Neuronal stem cell (in vitro differentiated cells): ENCODE results near the gene ZNF599.

Source experiments
- DNase-seq: peaks from one replicate; pipeline ENCODE4 v3.0.0-alpha.2; 2013; ENCODE audit warnings: low spot score
- H2AFZ ChIP-seq: one replicate; pipeline ENCODE4 v1.6.1; 2013; ENCODE audit warnings: mild to moderate bottlenecking, low read length, inconsistent platforms
- H2AK5ac ChIP-seq: 2 replicates; pipeline ENCODE4 v1.6.1; 2013; ENCODE audit warnings: low read depth, mild to moderate bottlenecking, inconsistent platforms, low read length, moderate library complexity, mixed read lengths
- H2BK120ac ChIP-seq: 2 replicates; pipeline ENCODE4 v1.6.1; 2013; ENCODE audit warnings: low read depth, mild to moderate bottlenecking, inconsistent platforms, low read length, moderate library complexity, mixed read lengths
- H2BK12ac ChIP-seq: one replicate; pipeline ENCODE4 v1.6.1; 2013; ENCODE audit warnings: low read length, inconsistent platforms
- H2BK15ac ChIP-seq: 2 replicates; pipeline ENCODE4 v1.6.1; 2013; ENCODE audit warnings: mild to moderate bottlenecking, low read length, inconsistent platforms, mixed read lengths
- H2BK5ac ChIP-seq: one replicate; pipeline ENCODE4 v1.6.1; 2013; ENCODE audit warnings: inconsistent platforms, mild to moderate bottlenecking, low read length, moderate library complexity
- H3K14ac ChIP-seq: one replicate; pipeline ENCODE4 v1.6.1; 2013; ENCODE audit warnings: low read length, inconsistent platforms
- H3K18ac ChIP-seq: 2 replicates; pipeline ENCODE4 v1.6.1; 2013; ENCODE audit warnings: low read length, inconsistent platforms
- H3K23ac ChIP-seq: 2 replicates; pipeline ENCODE4 v1.6.1; 2013; ENCODE audit warnings: low read depth, mild to moderate bottlenecking, mixed read lengths, low read length, inconsistent platforms; ENCODE audit not compliant: poor library complexity
- H3K27ac ChIP-seq: replicated peaks from 3 replicates; pipeline ENCODE4 v1.5.1; 2013; ENCODE audit warnings: low read length, inconsistent platforms
- H3K27me3 ChIP-seq, 3 experiments: 2 replicates each; pipeline ENCODE4 v1.6.1; 2013; ENCODE audit warnings: low read length in 3 of 3, mild to moderate bottlenecking in 2 of 3, inconsistent platforms in 1 of 3, low read depth in 1 of 3, mixed read lengths in 1 of 3, moderate library complexity in 1 of 3; ENCODE audit not compliant: control insufficient read depth in 3 of 3, insufficient read depth in 3 of 3
- H3K36me3 ChIP-seq, 2 donors: replicated peaks in 1 of 2; 2 replicates each; pipeline ENCODE4 v1.6.1; 2013; ENCODE audit warnings: low read length in 2 of 2; ENCODE audit not compliant: control insufficient read depth in 2 of 2, insufficient read depth in 2 of 2
- H3K4ac ChIP-seq: 2 replicates; pipeline ENCODE4 v1.6.1; 2013; ENCODE audit warnings: inconsistent platforms, mild to moderate bottlenecking, low read length, moderate library complexity
- H3K4me1 ChIP-seq, 2 donors: 1 replicate in 1 of 2; 2 replicates in 1 of 2; pipeline ENCODE4 v1.6.1; 2013; ENCODE audit warnings: low read length in 2 of 2, low read depth in 1 of 2; ENCODE audit not compliant: control insufficient read depth in 2 of 2, insufficient read depth in 1 of 2
- H3K4me2 ChIP-seq: one replicate; pipeline ENCODE4 v1.6.1; 2013; ENCODE audit warnings: mild to moderate bottlenecking, low read length, inconsistent platforms; ENCODE audit not compliant: insufficient read depth, poor library complexity, severe bottlenecking
- H3K4me3 ChIP-seq, 2 donors: 2 replicates each; pipeline ENCODE4 v1.5.1; 2013; ENCODE audit warnings: low read length in 2 of 2, mild to moderate bottlenecking in 2 of 2, inconsistent platforms in 1 of 2, moderate library complexity in 1 of 2
- H3K79me1 ChIP-seq: one replicate; pipeline ENCODE4 v1.6.1; 2013; ENCODE audit warnings: low read depth, mild to moderate bottlenecking, inconsistent platforms, low read length, moderate library complexity
- H3K9ac ChIP-seq: one replicate; pipeline ENCODE4 v1.6.1; 2013; ENCODE audit warnings: mild to moderate bottlenecking, low read depth, low read length, inconsistent platforms; ENCODE audit not compliant: poor library complexity
- H3K9me3 ChIP-seq, 2 donors: replicated peaks in 1 of 2; 2 replicates each; pipeline versions ENCODE3 to v1.6.1; 2013; ENCODE audit warnings: low read length in 2 of 2, mild to moderate bottlenecking in 2 of 2, inconsistent platforms in 1 of 2, low read depth in 1 of 2, mixed read lengths in 1 of 2, moderate library complexity in 1 of 2; ENCODE audit not compliant: control insufficient read depth in 2 of 2, insufficient read depth in 1 of 2
- H4K8ac ChIP-seq: one replicate; pipeline ENCODE4 v1.6.1; 2013; ENCODE audit warnings: low read depth, mild to moderate bottlenecking, inconsistent platforms, low read length, moderate library complexity
- H4K91ac ChIP-seq: one replicate; pipeline ENCODE4 v1.6.1; 2013; ENCODE audit warnings: low read length, low read depth, mild to moderate bottlenecking, inconsistent platforms; ENCODE audit not compliant: poor library complexity
- WGBS, 2 donors: extraction: QIAGEN DNeasy Blood & Tissue Kit; methylation state at CpG; one replicate each; pipeline ENCODE4 v1.1.7; 2013; ENCODE audit warnings: missing lambda C conversion rate in 2 of 2, mixed read lengths in 1 of 2; ENCODE audit not compliant: insufficient read length in 2 of 2, insufficient replicate concordance in 1 of 2; ENCODE audit errors: extremely low coverage in 2 of 2; 5-methylcytosine and 5-hydroxymethylcytosine counted together

ZNF599 gene

DNA sequence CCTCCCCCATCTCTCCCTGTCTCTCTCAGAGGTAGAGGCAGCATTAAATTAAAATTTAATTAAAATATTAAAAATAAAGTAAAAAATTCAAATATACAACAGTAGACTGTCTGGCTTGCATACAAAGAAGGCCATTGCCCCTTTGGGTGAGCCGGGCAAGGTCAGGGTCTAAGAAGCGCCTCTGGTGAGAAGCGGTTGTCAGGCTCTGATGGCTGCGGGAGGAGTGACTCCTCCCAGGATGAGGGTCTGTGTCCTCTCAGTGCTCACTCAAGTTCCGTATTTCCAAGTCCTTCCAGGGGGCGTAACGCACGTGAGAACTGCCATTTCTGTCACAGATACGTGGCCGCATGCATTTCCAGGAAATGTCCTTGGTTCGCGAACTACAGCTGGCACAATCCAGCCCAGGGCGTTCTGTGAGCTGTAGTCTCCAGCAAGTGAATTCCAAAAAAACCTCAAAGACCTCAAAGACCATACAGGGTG is 39.7 kb downstream of the ZNF599 start:
- peaks cover 0 to 2% (median 0%) of the 10 kb centered on the region in 3 experiments for H3K27me3 ChIP-seq
- H4K91ac ChIP-seq, result no peak overlapping the region
- no peak overlapping the region for H3K14ac ChIP-seq
- no peak for DNase-seq
- H3K4me3 ChIP-seq, result peak overlapping the region; percentile 80 to 91
- H3K4ac ChIP-seq, result no peak overlapping the region
- H3K4me1 ChIP-seq, result peaks cover 0 to 7% of the 10 kb centered on the region in 2 donors
- H3K36me3 ChIP-seq, result peaks cover 0 to 16% of the 10 kb centered on the region in 2 donors
- no peak overlapping the region for H3K18ac ChIP-seq
- no peak overlapping the region for H2BK120ac ChIP-seq
- H3K4me2 ChIP-seq, result peak overlapping the region; percentile 66
- no peak overlapping the region for H4K8ac ChIP-seq
- no peak overlapping the region for H2BK12ac ChIP-seq
- no peak overlapping the region for H2BK5ac ChIP-seq
- H3K79me1 ChIP-seq, result no peaks in the 10 kb centered on the region
- H2BK15ac ChIP-seq, result no peak overlapping the region
- no peak overlapping the region for H2AK5ac ChIP-seq
- WGBS, 2 donors, result no CpG with 5 or more reads among the region's 13 CpGs
- H3K27ac ChIP-seq, result peak overlapping the region; percentile 26
- peak overlapping the region; percentile 95 for H2AFZ ChIP-seq
- peaks cover 6 to 22% of the 10 kb centered on the region in 2 donors for H3K9me3 ChIP-seq
- H3K23ac ChIP-seq, result no peak overlapping the region
- H3K9ac ChIP-seq, result no peak overlapping the region

DNA sequence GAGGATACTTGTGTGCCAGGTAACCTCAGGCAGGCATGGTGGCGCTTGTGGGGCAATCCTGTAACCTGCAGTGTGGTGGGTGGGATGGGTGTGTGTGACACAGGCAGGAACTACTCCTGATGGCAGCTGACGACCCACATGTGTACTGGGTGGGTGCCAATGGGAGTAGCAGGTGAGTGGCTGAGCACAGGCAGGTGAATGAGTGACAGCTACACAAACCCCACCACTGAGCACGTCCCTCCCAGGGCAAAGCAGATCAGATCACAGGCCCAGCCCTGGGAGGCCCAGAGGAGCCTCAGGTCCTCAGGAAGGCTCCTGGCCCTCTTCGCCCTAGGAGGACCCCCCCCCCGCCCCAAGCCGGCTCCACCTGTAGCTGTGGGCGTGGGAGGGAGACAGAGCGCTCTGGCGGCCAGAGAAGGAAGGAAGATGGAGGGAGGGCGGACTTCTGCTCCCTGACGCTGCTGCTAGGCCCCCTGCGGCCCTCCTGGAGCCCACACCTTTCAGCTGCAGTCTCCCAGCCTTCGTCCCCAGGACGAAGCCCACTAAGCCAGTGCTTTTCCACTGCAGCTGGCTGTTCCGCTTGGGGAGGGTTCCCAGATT is 40.3 kb downstream of the ZNF599 start:
- H3K9me3 ChIP-seq, result peaks cover 7 to 20% of the 10 kb centered on the region in 2 donors
- H2BK120ac ChIP-seq, result no peak overlapping the region
- H3K27ac ChIP-seq, result no peak overlapping the region
- H2AFZ ChIP-seq, result peak overlapping the region; percentile 95
- no peaks in the 10 kb centered on the region for H3K79me1 ChIP-seq
- H3K4me1 ChIP-seq, result peaks cover 0 to 7% of the 10 kb centered on the region in 2 donors
- H2AK5ac ChIP-seq, result no peak overlapping the region
- peaks cover 0 to 2% (median 0%) of the 10 kb centered on the region in 3 experiments for H3K27me3 ChIP-seq
- H3K14ac ChIP-seq, result no peak overlapping the region
- no peak overlapping the region for H3K4ac ChIP-seq
- peak overlapping the region; percentile 7 for H3K9ac ChIP-seq
- H2BK5ac ChIP-seq, result no peak overlapping the region
- peak overlapping the region; percentile 55 for H3K4me2 ChIP-seq
- H4K91ac ChIP-seq, result no peak overlapping the region
- DNase-seq, result no peak
- H3K4me3 ChIP-seq, result peak overlapping the region; percentile 62 to 80
- WGBS, 2 donors, result no CpG with 5 or more reads among the region's 15 CpGs
- H2BK15ac ChIP-seq, result no peak overlapping the region
- no peak overlapping the region for H3K23ac ChIP-seq
- no peak overlapping the region for H3K18ac ChIP-seq
- no peak overlapping the region for H2BK12ac ChIP-seq
- peaks cover 0 to 13% of the 10 kb centered on the region in 2 donors for H3K36me3 ChIP-seq
- no peak overlapping the region for H4K8ac ChIP-seq

DNA sequence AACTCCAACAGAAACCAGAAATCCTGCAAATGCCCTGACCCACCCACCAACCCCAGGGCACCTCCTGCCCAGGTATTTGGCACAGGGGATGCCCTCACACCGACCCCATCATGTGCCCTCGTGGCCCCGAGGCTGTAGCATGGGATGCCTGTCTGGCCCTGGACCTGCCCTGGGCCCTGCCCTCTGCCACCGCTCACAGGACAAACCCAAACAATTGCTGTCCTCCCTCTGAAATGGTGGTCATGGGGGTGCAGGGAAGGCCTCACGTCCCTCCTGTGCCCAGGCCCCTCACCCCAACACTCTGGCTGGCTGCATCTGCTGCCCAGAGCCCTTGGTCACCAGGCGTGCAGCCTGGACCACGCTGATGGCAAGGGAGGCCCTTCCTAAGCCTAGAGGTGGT is 41.1 kb downstream of the ZNF599 start:
- peaks cover 4 to 16% of the 10 kb centered on the region in 2 donors for H3K9me3 ChIP-seq
- H3K79me1 ChIP-seq, result no peaks in the 10 kb centered on the region
- DNase-seq, result no peak
- H3K27me3 ChIP-seq, result peaks cover 0 to 2% (median 0%) of the 10 kb centered on the region in 3 experiments
- H3K14ac ChIP-seq, result peak overlapping the region; percentile 63
- H3K27ac ChIP-seq, result no peak overlapping the region
- no peak overlapping the region for H4K8ac ChIP-seq
- H3K4me1 ChIP-seq, result peaks cover 0 to 7% of the 10 kb centered on the region in 2 donors
- H3K9ac ChIP-seq, result no peak overlapping the region
- H2BK15ac ChIP-seq, result no peak overlapping the region
- no peak overlapping the region for H2AK5ac ChIP-seq
- H3K18ac ChIP-seq, result no peak overlapping the region
- H2BK12ac ChIP-seq, result no peak overlapping the region
- WGBS, 2 donors, result no CpG with 5 or more reads among the region's 7 CpGs
- no peak overlapping the region for H3K4ac ChIP-seq
- no peak overlapping the region for H4K91ac ChIP-seq
- no peak overlapping the region for H3K4me3 ChIP-seq
- no peak overlapping the region for H2AFZ ChIP-seq
- peaks cover 0 to 12% of the 10 kb centered on the region in 2 donors for H3K36me3 ChIP-seq
- H3K4me2 ChIP-seq, result no peak overlapping the region
- H2BK5ac ChIP-seq, result no peak overlapping the region
- H2BK120ac ChIP-seq, result no peak overlapping the region
- peak overlapping the region; percentile 67 for H3K23ac ChIP-seq

DNA sequence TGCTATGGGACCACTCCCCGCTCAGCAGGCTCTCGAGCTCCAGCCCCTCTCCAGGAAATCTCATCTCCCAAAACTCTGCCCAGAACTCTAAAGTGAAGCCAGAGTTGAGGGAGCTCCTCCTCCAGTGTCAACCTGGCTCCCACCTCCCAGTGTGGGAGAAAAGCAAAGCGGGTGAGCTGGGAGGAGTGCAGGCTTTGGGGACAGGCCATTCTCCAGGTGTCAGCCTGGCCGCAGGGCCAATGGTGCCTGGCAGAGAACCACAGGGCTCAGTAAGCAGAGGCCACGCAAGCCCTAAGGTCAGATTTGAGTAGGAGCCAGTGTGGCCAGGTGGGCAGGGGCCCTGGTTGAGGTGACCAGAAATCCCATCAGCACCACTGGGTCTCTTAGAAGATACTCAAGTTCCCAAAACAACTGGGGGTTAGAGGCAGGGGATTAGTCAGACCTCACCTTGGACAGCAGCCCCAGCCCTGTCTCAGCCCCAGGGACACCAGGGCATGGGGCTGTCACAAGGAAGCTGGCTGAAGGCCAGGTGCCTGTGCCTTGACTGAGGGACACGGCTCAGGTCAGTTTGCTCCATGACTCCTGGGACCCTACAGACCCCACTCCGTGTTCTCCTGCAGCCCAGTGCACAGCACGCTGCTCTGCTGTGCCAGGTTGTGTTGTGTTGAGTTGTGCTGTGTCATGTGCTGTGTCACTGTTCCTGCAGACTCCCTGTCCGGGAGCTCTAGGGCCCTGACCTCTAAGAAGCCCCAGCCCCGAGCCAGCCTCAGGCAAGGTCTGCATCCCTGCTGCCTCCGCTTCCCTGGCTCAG is 41.8 kb downstream of the ZNF599 start:
- H3K79me1 ChIP-seq, result no peaks in the 10 kb centered on the region
- H3K4me3 ChIP-seq, result no peak overlapping the region
- H3K27me3 ChIP-seq, result peaks cover 0 to 2% (median 0%) of the 10 kb centered on the region in 3 experiments
- H4K8ac ChIP-seq, result no peak overlapping the region
- H3K4me1 ChIP-seq, result peaks cover 0 to 7% of the 10 kb centered on the region in 2 donors
- WGBS, 2 donors, result no CpG with 5 or more reads among the region's 11 CpGs
- no peak overlapping the region for H3K14ac ChIP-seq
- H4K91ac ChIP-seq, result no peak overlapping the region
- DNase-seq, result no peak
- no peak overlapping the region for H3K4me2 ChIP-seq
- H2AK5ac ChIP-seq, result peak overlapping the region; percentile 10
- H2BK5ac ChIP-seq, result no peak overlapping the region
- H2AFZ ChIP-seq, result no peak overlapping the region
- H3K27ac ChIP-seq, result no peak overlapping the region
- no peak overlapping the region for H2BK15ac ChIP-seq
- no peak overlapping the region for H3K9ac ChIP-seq
- no peak overlapping the region for H3K18ac ChIP-seq
- H3K9me3 ChIP-seq, result peaks cover 6 to 9% of the 10 kb centered on the region in 2 donors
- H3K4ac ChIP-seq, result no peak overlapping the region
- no peak overlapping the region for H2BK120ac ChIP-seq
- no peak overlapping the region for H2BK12ac ChIP-seq
- H3K23ac ChIP-seq, result peak overlapping the region; percentile 26
- H3K36me3 ChIP-seq, result peaks cover 0 to 10% of the 10 kb centered on the region in 2 donors
